ENCODE measurements around the gene GARIN5B. TPM values are rescaled to one million over a fixed set of nuclear protein-coding genes. Genes with fewer than 3 reads are reported as not detected.

Gene GARIN5B
- total and polyA plus RNA-seq, 2 donors (not counting 1 experiment from before 2014, with no cell fraction given) = not detected

DNA sequence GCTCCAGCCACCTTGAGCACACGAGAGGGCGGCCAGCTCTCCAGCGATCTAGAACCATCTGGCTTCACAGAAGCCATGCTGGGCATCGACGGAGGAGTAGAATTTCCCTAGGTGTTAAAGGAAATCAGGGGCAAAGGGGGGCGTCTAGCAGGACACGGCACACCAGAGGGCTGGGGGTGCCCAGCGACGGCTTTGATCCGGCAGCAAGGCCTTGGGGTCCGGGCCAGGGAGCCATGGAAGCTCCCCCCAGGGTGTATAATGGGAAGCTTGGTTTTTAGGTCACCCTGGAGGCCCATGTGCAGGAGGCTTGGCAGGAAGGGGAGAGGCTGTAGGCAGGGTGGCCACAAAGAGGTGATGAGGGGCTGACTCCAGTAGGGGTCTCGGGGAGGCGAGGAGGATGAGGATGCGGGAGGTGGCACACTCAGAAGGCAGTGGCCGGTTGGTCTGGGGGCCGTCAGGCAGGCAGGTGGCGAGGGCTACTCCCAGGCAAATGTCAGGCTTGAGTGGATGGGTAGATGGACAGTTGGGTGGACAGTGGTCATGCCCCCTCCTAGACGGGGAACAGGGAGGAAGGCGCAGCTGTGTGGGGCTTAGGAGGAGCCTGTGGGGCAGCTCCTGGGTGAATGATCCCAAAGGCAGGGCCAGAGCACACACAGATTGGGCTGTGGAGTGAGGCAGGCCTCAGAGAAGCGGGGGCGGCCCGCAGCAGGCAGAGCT, 17.8 kb downstream of the GARIN5B start:
- WGBS (ENCODE audit: insufficient coverage) = 94% methylated on average over 22 of the region's 22 CpGs
- peaks cover 0 to 12% (median 3%) of the 10 kb centered on the region in 4 experiments for H3K27me3 ChIP-seq (replicated peaks in 1 of 4; ENCODE audit: control extremely low read depth in 1 of 4, control insufficient read depth in 3 of 4, insufficient read depth in 4 of 4, low read length in 3 of 4)
- H4K20me1 ChIP-seq (ENCODE audit: control insufficient read depth, insufficient read depth, low read length, poor library complexity, severe bottlenecking) = no peaks in the 10 kb centered on the region
- H3K36me3 ChIP-seq (replicated peaks in 1 of 2; ENCODE audit: control extremely low read depth in 1 of 2, control insufficient read depth in 1 of 2, extremely low read depth in 1 of 2, insufficient read depth in 2 of 2, low read length in 1 of 2) = peaks cover 0 to 10% of the 10 kb centered on the region in 2 experiments
- no peak overlapping the region for H2AFZ ChIP-seq (ENCODE audit: insufficient read depth, low read depth, low read length, poor library complexity, severe bottlenecking)
- no peak overlapping the region for H3K4me3 Mint-ChIP-seq
- H3K27ac ChIP-seq (ENCODE audit: low read length in 2 of 2) = no peak overlapping the region
- TF ChIP-seq, protein P1, sequence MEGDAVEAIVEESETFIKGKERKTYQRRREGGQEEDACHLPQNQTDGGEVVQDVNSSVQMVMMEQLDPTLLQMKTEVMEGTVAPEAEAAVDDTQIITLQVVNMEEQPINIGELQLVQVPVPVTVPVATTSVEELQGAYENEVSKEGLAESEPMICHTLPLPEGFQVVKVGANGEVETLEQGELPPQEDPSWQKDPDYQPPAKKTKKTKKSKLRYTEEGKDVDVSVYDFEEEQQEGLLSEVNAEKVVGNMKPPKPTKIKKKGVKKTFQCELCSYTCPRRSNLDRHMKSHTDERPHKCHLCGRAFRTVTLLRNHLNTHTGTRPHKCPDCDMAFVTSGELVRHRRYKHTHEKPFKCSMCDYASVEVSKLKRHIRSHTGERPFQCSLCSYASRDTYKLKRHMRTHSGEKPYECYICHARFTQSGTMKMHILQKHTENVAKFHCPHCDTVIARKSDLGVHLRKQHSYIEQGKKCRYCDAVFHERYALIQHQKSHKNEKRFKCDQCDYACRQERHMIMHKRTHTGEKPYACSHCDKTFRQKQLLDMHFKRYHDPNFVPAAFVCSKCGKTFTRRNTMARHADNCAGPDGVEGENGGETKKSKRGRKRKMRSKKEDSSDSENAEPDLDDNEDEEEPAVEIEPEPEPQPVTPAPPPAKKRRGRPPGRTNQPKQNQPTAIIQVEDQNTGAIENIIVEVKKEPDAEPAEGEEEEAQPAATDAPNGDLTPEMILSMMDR (IDR thresholded peaks at IDR 0.05) = no peak
- no peak for TF ChIP-seq EZH2 (IDR thresholded peaks at IDR 0.05; ENCODE audit: borderline replicate concordance, insufficient read depth, low read depth, low read length, poor library complexity, severe bottlenecking)
- no peak overlapping the region for H3K27ac Mint-ChIP-seq
- peaks cover 11 to 14% of the 10 kb centered on the region in 2 donors for H3K4me1 ChIP-seq (ENCODE audit: control insufficient read depth in 2 of 2, insufficient read depth in 2 of 2, low read length in 2 of 2)
- peaks cover 0 to 5% (median 0%) of the 10 kb centered on the region in 3 donors for H3K9me3 ChIP-seq (ENCODE audit: control extremely low read depth in 1 of 3, control insufficient read depth in 2 of 3, insufficient read depth in 1 of 3, low read length in 2 of 3)
- intact Hi-C loops (cut with micrococcal nuclease) = no loop called here
- H3K9ac ChIP-seq (ENCODE audit: low read length) = no peak overlapping the region
- no peak overlapping the region for H3K4me3 ChIP-seq (ENCODE audit: control extremely low read depth in 1 of 5, extremely low read depth in 1 of 5, insufficient read depth in 1 of 5, low read depth in 2 of 5, low read length in 4 of 5)
- H3K4me1 Mint-ChIP-seq = peaks cover 10% of the 10 kb centered on the region
- ChIA-PET POLR2A (no interaction called here), CTCF (no interaction called here)
- H3K27me3 Mint-ChIP-seq = no peaks in the 10 kb centered on the region
- no peaks in the 10 kb centered on the region for H3K9me3 Mint-ChIP-seq (ENCODE audit: insufficient read depth)
- H3K79me2 ChIP-seq (ENCODE audit: control insufficient read depth, insufficient read depth, low read length) = peaks cover 14% of the 10 kb centered on the region
- no peak for DNase-seq
- H3K4me2 ChIP-seq (replicated peaks; ENCODE audit: low read depth, low read length, poor library complexity, severe bottlenecking) = no peak overlapping the region
- no peak for ATAC-seq (ENCODE audit: low read depth)

DNA sequence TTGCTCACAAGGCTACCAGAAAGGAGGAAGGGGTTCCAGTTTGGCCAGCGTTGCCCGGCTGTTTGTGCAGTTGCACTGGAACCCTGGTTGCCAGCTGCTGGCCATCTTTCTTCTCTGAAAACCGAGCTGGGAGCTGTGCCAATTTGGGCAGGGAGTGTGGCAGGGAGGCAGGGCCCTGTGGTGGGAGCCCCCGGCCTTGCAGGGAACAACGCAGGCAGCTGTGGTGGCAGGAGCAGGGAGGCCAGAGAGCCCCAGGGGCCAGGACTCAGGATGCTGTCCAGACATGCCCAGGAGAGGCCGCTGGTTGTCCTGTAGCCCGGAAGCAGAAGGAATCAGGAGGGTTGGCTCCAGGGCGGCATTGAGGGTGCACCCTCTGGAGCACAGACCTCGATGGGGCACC, 18.6 kb downstream of the GARIN5B start:
- H3K27ac ChIP-seq (ENCODE audit: low read length in 2 of 2) = no peak overlapping the region
- peaks cover 0 to 10% of the 10 kb centered on the region in 2 experiments for H3K36me3 ChIP-seq (replicated peaks in 1 of 2; ENCODE audit: control extremely low read depth in 1 of 2, control insufficient read depth in 1 of 2, extremely low read depth in 1 of 2, insufficient read depth in 2 of 2, low read length in 1 of 2)
- peaks cover 0 to 13% (median 4%) of the 10 kb centered on the region in 4 experiments for H3K27me3 ChIP-seq (replicated peaks in 1 of 4; ENCODE audit: control extremely low read depth in 1 of 4, control insufficient read depth in 3 of 4, insufficient read depth in 4 of 4, low read length in 3 of 4)
- peaks cover 17% of the 10 kb centered on the region for H3K79me2 ChIP-seq (ENCODE audit: control insufficient read depth, insufficient read depth, low read length)
- H3K4me1 ChIP-seq (ENCODE audit: control insufficient read depth in 2 of 2, insufficient read depth in 2 of 2, low read length in 2 of 2) = peaks cover 14 to 18% of the 10 kb centered on the region in 2 donors
- 96% methylated on average over 9 of the region's 9 CpGs for WGBS (ENCODE audit: insufficient coverage)
- no peaks in the 10 kb centered on the region for H4K20me1 ChIP-seq (ENCODE audit: control insufficient read depth, insufficient read depth, low read length, poor library complexity, severe bottlenecking)
- no peak overlapping the region for H3K4me2 ChIP-seq (replicated peaks; ENCODE audit: low read depth, low read length, poor library complexity, severe bottlenecking)
- TF ChIP-seq, protein P1 (IDR thresholded peaks at IDR 0.05) = no peak
- no peak for TF ChIP-seq EZH2 (IDR thresholded peaks at IDR 0.05; ENCODE audit: borderline replicate concordance, insufficient read depth, low read depth, low read length, poor library complexity, severe bottlenecking)
- H3K9ac ChIP-seq (ENCODE audit: low read length) = no peak overlapping the region
- Mint-ChIP-seq H3K27ac (no peak overlapping the region), H3K9me3 (ENCODE audit: insufficient read depth) (no peaks in the 10 kb centered on the region), H3K27me3 (peaks cover 3% of the 10 kb centered on the region), H3K4me1 (peaks cover 13% of the 10 kb centered on the region), H3K4me3 (no peak overlapping the region)
- ATAC-seq (ENCODE audit: low read depth) = no peak
- no peak for DNase-seq
- CTCF ChIA-PET = no interaction called here
- H3K4me3 ChIP-seq (ENCODE audit: control extremely low read depth in 1 of 5, extremely low read depth in 1 of 5, insufficient read depth in 1 of 5, low read depth in 2 of 5, low read length in 4 of 5) = no peak overlapping the region
- POLR2A ChIA-PET = no interaction called here
- intact Hi-C loops (cut with micrococcal nuclease) = no loop called here
- peaks cover 0 to 7% (median 0%) of the 10 kb centered on the region in 3 donors for H3K9me3 ChIP-seq (ENCODE audit: control extremely low read depth in 1 of 3, control insufficient read depth in 2 of 3, insufficient read depth in 1 of 3, low read length in 2 of 3)
- no peak overlapping the region for H2AFZ ChIP-seq (ENCODE audit: insufficient read depth, low read depth, low read length, poor library complexity, severe bottlenecking)

Measured in B cell (primary cell).